Sciatic nerve (tissue), 1 donor: ENCODE data around the gene NDUFC2. TPM values are rescaled to one million over a fixed set of nuclear protein-coding genes. Genes with fewer than 3 reads are reported as not detected.

ENCODE experiments used
- total RNA-seq: library from RNA; stranded (reverse); fragmentation: NEBNext Ultra II Directional; extraction: Animal tissue kit (Norgen Biotek cat#: 25700); gene quantifications from one replicate; pipeline ENCODE4 v1.2.1, GENCODE V29; 2021
- donor health status: DM: no; HTN: no; CAD: no.

Gene NDUFC2
- total RNA-seq, 1 donor from 2014 or later = 123 TPM

Other genes with a start within 250 kb of the NDUFC2 start
- 49.1 TPM for gene INTS4, start 85.2 kb downstream of the NDUFC2 start, total RNA-seq
- 4.0 TPM for gene KCTD14, start 56.6 kb downstream of the NDUFC2 start, total RNA-seq
- gene THRSP, start 16.0 kb downstream of the NDUFC2 start, total RNA-seq = 39.4 TPM
- 30.9 TPM for gene ALG8, start 59.8 kb upstream of the NDUFC2 start, total RNA-seq
- 13.7 TPM for gene KCTD21, start 108.8 kb upstream of the NDUFC2 start, total RNA-seq
- gene USP35, start 109.1 kb upstream of the NDUFC2 start, total RNA-seq = 11.5 TPM